Neural cell (in vitro differentiated cells): ENCODE data around the gene SSUH2. TPM values are rescaled to one million over a fixed set of nuclear protein-coding genes. Genes with fewer than 3 reads are reported as not detected.

Source experiments
- H2AFZ ChIP-seq: fragments of 200-600, 300-800 bp; sonication (generic), shearing (Covaris generic); 2 replicates; pipeline ENCODE4 v1.6.0; 2014; ENCODE audit warnings: low read depth, mild to moderate bottlenecking, antibody characterized with exemption, low read length, moderate library complexity
- H3F3A ChIP-seq: fragments of 200-600 bp; shearing (Covaris generic); 2 replicates; pipeline ENCODE4 v1.6.1; 2016; ENCODE audit warnings: mild to moderate bottlenecking, moderate library complexity, mixed read lengths, antibody characterized with exemption, low read length; ENCODE audit not compliant: insufficient read depth, poor library complexity, severe bottlenecking
- H3K27ac ChIP-seq: fragments of 200-600, 300-800 bp; sonication (generic), shearing (Covaris generic); 2 replicates; pipeline ENCODE4 v1.5.1; 2014; ENCODE audit warnings: mild to moderate bottlenecking, low read length, moderate library complexity
- H3K27me3 ChIP-seq: fragments of 300-800, 200-600 bp; sonication (generic), shearing (Covaris generic); 2 replicates; pipeline ENCODE4 v1.6.0; 2014; ENCODE audit warnings: mild to moderate bottlenecking, low read depth, low read length, moderate library complexity; ENCODE audit not compliant: insufficient read depth
- H3K36me3 ChIP-seq: fragments of 300-800, 200-600 bp; sonication (generic), shearing (Covaris generic); 2 replicates; pipeline ENCODE4 v1.5.1; 2014; ENCODE audit warnings: mild to moderate bottlenecking, antibody characterized with exemption, low read length, moderate library complexity; ENCODE audit not compliant: insufficient read depth
- H3K4me2 ChIP-seq: fragments of 300-800, 200-600 bp; sonication (generic), shearing (Covaris generic); 2 replicates; pipeline ENCODE4 v1.6.0; 2014; ENCODE audit warnings: mild to moderate bottlenecking, low read length
- H3K4me3 ChIP-seq: fragments of 300-800, 200-600 bp; sonication (generic), shearing (Covaris generic); 2 replicates; pipeline ENCODE4 v1.5.1; 2014; ENCODE audit warnings: mild to moderate bottlenecking, low read length, moderate library complexity
- H3K79me2 ChIP-seq: fragments of 200-600 bp; shearing (Covaris generic); replicated peaks from 2 replicates; pipeline ENCODE4 v1.6.0; 2014; ENCODE audit warnings: mild to moderate bottlenecking, low read length, moderate library complexity; ENCODE audit not compliant: insufficient read depth
- H3K9ac ChIP-seq: fragments of 300-800, 200-600 bp; sonication (generic), shearing (Covaris generic); 2 replicates; pipeline ENCODE4 v1.6.1; 2016; ENCODE audit warnings: mild to moderate bottlenecking, low read length, mixed read lengths
- H3K9me2 ChIP-seq: fragments of 200-600 bp; shearing (Covaris generic); 2 replicates; pipeline ENCODE4 v1.6.1; 2016; ENCODE audit warnings: mild to moderate bottlenecking, low read length, mixed read lengths; ENCODE audit not compliant: insufficient read depth
- H3K9me3 ChIP-seq: fragments of 200-600, 300-800 bp; sonication (generic), shearing (Covaris generic); 2 replicates; pipeline ENCODE4 v1.6.1; 2016; ENCODE audit warnings: mild to moderate bottlenecking, mixed run types, low read length, moderate library complexity, mixed read lengths
- H4K20me1 ChIP-seq: fragments of 200-600 bp; shearing (Covaris generic); 2 replicates; pipeline ENCODE4 v1.6.1; 2016; ENCODE audit warnings: mild to moderate bottlenecking, mixed run types; ENCODE audit not compliant: insufficient read depth
- EP300 ChIP-seq: fragments of 450-650 bp; conservative IDR thresholded peaks from 2 replicates; pipeline ENCODE4 v1.6.1; 2014; ENCODE audit warnings: antibody characterized with exemption, mild to moderate bottlenecking, moderate library complexity; ENCODE audit not compliant: poor library complexity, severe bottlenecking
- EZH2 ChIP-seq: fragments of 200-600, 300-800 bp; shearing (Covaris generic), sonication (generic); IDR thresholded peaks from 2 replicates; pipeline ENCODE4 v1.6.1; 2014; ENCODE audit warnings: antibody characterized with exemption, low read length, borderline replicate concordance, mild to moderate bottlenecking; ENCODE audit not compliant: insufficient read depth, poor library complexity, severe bottlenecking
- MXI1 ChIP-seq: fragments of 450-650 bp; conservative IDR thresholded peaks from 2 replicates; pipeline ENCODE4 v1.6.1; 2014; ENCODE audit warnings: antibody characterized with exemption, mild to moderate bottlenecking; ENCODE audit not compliant: poor library complexity, severe bottlenecking
- POLR2AphosphoS5 ChIP-seq: IDR thresholded peaks from 2 replicates; pipeline ENCODE4 v1.6.1; 2012
- RAD21 ChIP-seq: fragments of 450-650 bp; conservative IDR thresholded peaks from 2 replicates; pipeline ENCODE4 v1.6.1; 2014; ENCODE audit warnings: antibody characterized with exemption, mild to moderate bottlenecking, moderate library complexity
- SMC3 ChIP-seq: fragments of 450-650 bp; conservative IDR thresholded peaks from 2 replicates; pipeline ENCODE4 v1.6.1; 2014; ENCODE audit warnings: antibody characterized with exemption, mild to moderate bottlenecking, moderate library complexity; ENCODE audit not compliant: poor library complexity
- TAF1 ChIP-seq: IDR thresholded peaks from 2 replicates; pipeline ENCODE4 v1.6.1; 2012; ENCODE audit warnings: low read depth
- polyA plus RNA-seq: library from polyadenylated mRNA; depleted of rRNA; stranded (reverse); fragments of >200 nt; gene quantifications from 2 replicates; pipeline ENCODE4 v1.2.3, GENCODE V29; 2014
- TF ChIP-seq, protein P1 (sequence below): IDR thresholded peaks from 2 replicates; pipeline ENCODE4 v1.6.1; 2012; ENCODE audit warnings: borderline replicate concordance
- TF ChIP-seq, protein P2 (sequence below): fragments of 450-650 bp; IDR thresholded peaks from 2 replicates; pipeline ENCODE4 v1.5.1; 2014; ENCODE audit warnings: antibody characterized with exemption, mild to moderate bottlenecking, moderate library complexity; ENCODE audit not compliant: poor library complexity, severe bottlenecking

The SSUH2 gene
- polyA plus RNA-seq, 1 donor from 2014 or later: 0.88 TPM

GRCh38 chr3:8597219-8597853 lies 47.3 kb downstream of the SSUH2 start:
- H3K4me3 ChIP-seq: no peak overlapping the region
- no peak overlapping the region for H3K4me2 ChIP-seq
- TF ChIP-seq TAF1 (no peak), EZH2 (no peak), MXI1 (no peak), EP300 (no peak), RAD21 (no peak), POLR2AphosphoS5 (no peak), SMC3 (no peak)
- TF ChIP-seq, protein P1, sequence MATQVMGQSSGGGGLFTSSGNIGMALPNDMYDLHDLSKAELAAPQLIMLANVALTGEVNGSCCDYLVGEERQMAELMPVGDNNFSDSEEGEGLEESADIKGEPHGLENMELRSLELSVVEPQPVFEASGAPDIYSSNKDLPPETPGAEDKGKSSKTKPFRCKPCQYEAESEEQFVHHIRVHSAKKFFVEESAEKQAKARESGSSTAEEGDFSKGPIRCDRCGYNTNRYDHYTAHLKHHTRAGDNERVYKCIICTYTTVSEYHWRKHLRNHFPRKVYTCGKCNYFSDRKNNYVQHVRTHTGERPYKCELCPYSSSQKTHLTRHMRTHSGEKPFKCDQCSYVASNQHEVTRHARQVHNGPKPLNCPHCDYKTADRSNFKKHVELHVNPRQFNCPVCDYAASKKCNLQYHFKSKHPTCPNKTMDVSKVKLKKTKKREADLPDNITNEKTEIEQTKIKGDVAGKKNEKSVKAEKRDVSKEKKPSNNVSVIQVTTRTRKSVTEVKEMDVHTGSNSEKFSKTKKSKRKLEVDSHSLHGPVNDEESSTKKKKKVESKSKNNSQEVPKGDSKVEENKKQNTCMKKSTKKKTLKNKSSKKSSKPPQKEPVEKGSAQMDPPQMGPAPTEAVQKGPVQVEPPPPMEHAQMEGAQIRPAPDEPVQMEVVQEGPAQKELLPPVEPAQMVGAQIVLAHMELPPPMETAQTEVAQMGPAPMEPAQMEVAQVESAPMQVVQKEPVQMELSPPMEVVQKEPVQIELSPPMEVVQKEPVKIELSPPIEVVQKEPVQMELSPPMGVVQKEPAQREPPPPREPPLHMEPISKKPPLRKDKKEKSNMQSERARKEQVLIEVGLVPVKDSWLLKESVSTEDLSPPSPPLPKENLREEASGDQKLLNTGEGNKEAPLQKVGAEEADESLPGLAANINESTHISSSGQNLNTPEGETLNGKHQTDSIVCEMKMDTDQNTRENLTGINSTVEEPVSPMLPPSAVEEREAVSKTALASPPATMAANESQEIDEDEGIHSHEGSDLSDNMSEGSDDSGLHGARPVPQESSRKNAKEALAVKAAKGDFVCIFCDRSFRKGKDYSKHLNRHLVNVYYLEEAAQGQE: no peak
- TF ChIP-seq, protein P2, sequence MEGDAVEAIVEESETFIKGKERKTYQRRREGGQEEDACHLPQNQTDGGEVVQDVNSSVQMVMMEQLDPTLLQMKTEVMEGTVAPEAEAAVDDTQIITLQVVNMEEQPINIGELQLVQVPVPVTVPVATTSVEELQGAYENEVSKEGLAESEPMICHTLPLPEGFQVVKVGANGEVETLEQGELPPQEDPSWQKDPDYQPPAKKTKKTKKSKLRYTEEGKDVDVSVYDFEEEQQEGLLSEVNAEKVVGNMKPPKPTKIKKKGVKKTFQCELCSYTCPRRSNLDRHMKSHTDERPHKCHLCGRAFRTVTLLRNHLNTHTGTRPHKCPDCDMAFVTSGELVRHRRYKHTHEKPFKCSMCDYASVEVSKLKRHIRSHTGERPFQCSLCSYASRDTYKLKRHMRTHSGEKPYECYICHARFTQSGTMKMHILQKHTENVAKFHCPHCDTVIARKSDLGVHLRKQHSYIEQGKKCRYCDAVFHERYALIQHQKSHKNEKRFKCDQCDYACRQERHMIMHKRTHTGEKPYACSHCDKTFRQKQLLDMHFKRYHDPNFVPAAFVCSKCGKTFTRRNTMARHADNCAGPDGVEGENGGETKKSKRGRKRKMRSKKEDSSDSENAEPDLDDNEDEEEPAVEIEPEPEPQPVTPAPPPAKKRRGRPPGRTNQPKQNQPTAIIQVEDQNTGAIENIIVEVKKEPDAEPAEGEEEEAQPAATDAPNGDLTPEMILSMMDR: no peak

GRCh38 chr3:8596321-8597218 lies 48.0 kb downstream of the SSUH2 start:
- Histone ChIP-seq H4K20me1 (no peaks in the 10 kb centered on the region), H3K27ac (no peak overlapping the region), H3K9me2 (no peaks in the 10 kb centered on the region), H3K27me3 (no peaks in the 10 kb centered on the region), H3K79me2 (no peaks in the 10 kb centered on the region), H3K9me3 (no peaks in the 10 kb centered on the region), H3K4me2 (no peak overlapping the region), H3K4me3 (no peak overlapping the region), H3K36me3 (no peaks in the 10 kb centered on the region), H2AFZ (no peak overlapping the region), H3K9ac (no peak overlapping the region), H3F3A (no peaks in the 10 kb centered on the region)
- TF ChIP-seq EP300 (no peak), RAD21 (no peak), POLR2AphosphoS5 (no peak), TAF1 (no peak), SMC3 (no peak), MXI1 (no peak), EZH2 (no peak)
- TF ChIP-seq, protein P1: no peak
- TF ChIP-seq, protein P2: no peak

More at GRCh38 chr3:8597219-8597853, 47.3 kb downstream of the SSUH2 start:
- no peaks in the 10 kb centered on the region for H3K36me3 ChIP-seq
- no peaks in the 10 kb centered on the region for H3K27me3 ChIP-seq
- no peaks in the 10 kb centered on the region for H3F3A ChIP-seq
- no peaks in the 10 kb centered on the region for H3K9me2 ChIP-seq
- no peaks in the 10 kb centered on the region for H4K20me1 ChIP-seq
- H2AFZ ChIP-seq: no peak overlapping the region
- H3K9ac ChIP-seq: no peak overlapping the region
- H3K9me3 ChIP-seq: no peaks in the 10 kb centered on the region
- H3K79me2 ChIP-seq: no peaks in the 10 kb centered on the region
- H3K27ac ChIP-seq: no peak overlapping the region
